Activated T-cell treated with anti-CD3 and anti-CD28 coated beads for 24 hours (primary cell): ENCODE results near the gene PDXDC1.
A peak's percentile ranks its signal among the peaks of the same experiment; 100 is the strongest.
"Not testable (repeated sequence)": the region's sequence is repeated elsewhere in the genome, so short reads cannot be mapped to it uniquely, and the experiment has no call there.

Experiments
- DNase-seq: peaks from one replicate; pipeline ENCODE4 v3.0.0-alpha.2; 2020; ENCODE audit warnings: low read depth

The PDXDC1 gene

GRCh38 chr16:14974331-14974655, 533 bp upstream of the PDXDC1 start:
- DNase-seq = not testable (repeated sequence)

- DNase-seq = peak; percentile 39
These were observed 780 bp downstream of the PDXDC1 start for GRCh38 chr16:14975418-14976194.

GRCh38 chr16:14976971-14977736, 2.3 kb downstream of the PDXDC1 start:
- not testable (repeated sequence) for DNase-seq

GRCh38 chr16:14978281-14978680, 3.5 kb downstream of the PDXDC1 start:
- not testable (repeated sequence) for DNase-seq

- not testable (repeated sequence) for DNase-seq
These were observed 4.1 kb downstream of the PDXDC1 start for GRCh38 chr16:14978908-14979307.

- not testable (repeated sequence) for DNase-seq
These were observed 6.4 kb downstream of the PDXDC1 start for GRCh38 chr16:14981234-14981633.

- DNase-seq = not testable (repeated sequence)
These were observed 7.7 kb downstream of the PDXDC1 start for GRCh38 chr16:14982521-14982920.

- DNase-seq = not testable (repeated sequence)
These were observed 13.3 kb downstream of the PDXDC1 start for GRCh38 chr16:14988092-14988491.

- not testable (repeated sequence) for DNase-seq
These were observed 13.9 kb downstream of the PDXDC1 start for GRCh38 chr16:14988661-14989191.

GRCh38 chr16:14989291-14990281, 14.8 kb downstream of the PDXDC1 start:
- not testable (repeated sequence) for DNase-seq

- not testable (repeated sequence) for DNase-seq
These were observed 18.7 kb downstream of the PDXDC1 start for GRCh38 chr16:14993277-14994151.

- DNase-seq = not testable (repeated sequence)
These were observed 21.9 kb downstream of the PDXDC1 start for GRCh38 chr16:14996702-14997101.

GRCh38 chr16:14998300-14998699, 23.5 kb downstream of the PDXDC1 start:
- DNase-seq = not testable (repeated sequence)

- not testable (repeated sequence) for DNase-seq
These were observed 25.0 kb downstream of the PDXDC1 start for GRCh38 chr16:14999845-15000244.

- not testable (repeated sequence) for DNase-seq
These were observed 27.6 kb downstream of the PDXDC1 start for GRCh38 chr16:15002448-15002847.

GRCh38 chr16:15005357-15006132, 30.7 kb downstream of the PDXDC1 start:
- DNase-seq = not testable (repeated sequence)

GRCh38 chr16:15008647-15009046, 33.8 kb downstream of the PDXDC1 start:
- DNase-seq = not testable (repeated sequence)

- DNase-seq = not testable (repeated sequence)
These were observed 38.1 kb downstream of the PDXDC1 start for GRCh38 chr16:15012941-15013340.

GRCh38 chr16:15015671-15016070, 40.8 kb downstream of the PDXDC1 start:
- DNase-seq = not testable (repeated sequence)

GRCh38 chr16:15016354-15016753, 41.5 kb downstream of the PDXDC1 start:
- not testable (repeated sequence) for DNase-seq
